Stomach smooth muscle (tissue), 2 donors: ENCODE measurements around the gene CAPN2.

Experiments used
- H3K27ac ChIP-seq: one replicate; pipeline ENCODE4 v1.7.0; 2013; ENCODE audit warnings: mild to moderate bottlenecking, low read length, inconsistent platforms
- H3K27me3 ChIP-seq, 2 donors: one replicate each; pipeline ENCODE4 v1.7.0; 2013; ENCODE audit warnings: low read length in 2 of 2; ENCODE audit not compliant: insufficient read depth in 2 of 2, control insufficient read depth in 1 of 2
- H3K36me3 ChIP-seq, 2 donors: one replicate each; pipeline ENCODE4 v1.7.0; 2013; ENCODE audit warnings: low read length in 2 of 2; ENCODE audit not compliant: control insufficient read depth in 2 of 2, insufficient read depth in 2 of 2
- H3K4me1 ChIP-seq: one replicate; pipeline ENCODE4 v1.7.0; 2013; ENCODE audit warnings: low read length; ENCODE audit not compliant: control insufficient read depth, insufficient read depth
- H3K4me3 ChIP-seq, 2 donors: one replicate each; pipeline ENCODE4 v1.7.0; 2013; ENCODE audit warnings: low read length in 2 of 2
- H3K9ac ChIP-seq, 2 donors: one replicate each; pipeline ENCODE4 v1.7.0; 2013; ENCODE audit warnings: low read length in 2 of 2, mild to moderate bottlenecking in 1 of 2
- H3K9me3 ChIP-seq, 2 donors: one replicate each; pipeline ENCODE4 v1.7.0; 2013; ENCODE audit warnings: low read length in 2 of 2; ENCODE audit not compliant: control insufficient read depth in 2 of 2
- donor health status: healthy.
- donor health status: Pancreatic carcinoma.

CAPN2 gene

GRCh38 chr1:223718850-223719249 is 6.5 kb downstream of the CAPN2 start:
- H3K27ac ChIP-seq: no peak overlapping the region
- no peak overlapping the region for H3K4me3 ChIP-seq
- H3K9me3 ChIP-seq: no peaks in the 10 kb centered on the region
- H3K27me3 ChIP-seq: no peaks in the 10 kb centered on the region
- H3K9ac ChIP-seq: no peak overlapping the region
- H3K36me3 ChIP-seq: peaks cover 19 to 31% of the 10 kb centered on the region in 2 donors
- peaks cover 41% of the 10 kb centered on the region for H3K4me1 ChIP-seq

GRCh38 chr1:223720971-223721591 is 8.7 kb downstream of the CAPN2 start:
- H3K4me1 ChIP-seq: peaks cover 27% of the 10 kb centered on the region

GRCh38 chr1:223721658-223722607 is 9.6 kb downstream of the CAPN2 start:
- Histone ChIP-seq H3K27me3 (no peaks in the 10 kb centered on the region), H3K9ac (no peak overlapping the region), H3K4me1 (peaks cover 30% of the 10 kb centered on the region), H3K36me3 (peaks cover 21 to 31% of the 10 kb centered on the region in 2 donors), H3K9me3 (no peaks in the 10 kb centered on the region), H3K4me3 (no peak overlapping the region), H3K27ac (peak overlapping the region; percentile 24)

More at GRCh38 chr1:223720971-223721591, 8.7 kb downstream of the CAPN2 start:
- no peak overlapping the region for H3K4me3 ChIP-seq
- H3K36me3 ChIP-seq: peaks cover 21 to 31% of the 10 kb centered on the region in 2 donors
- H3K27ac ChIP-seq: peak overlapping the region; percentile 24
- no peaks in the 10 kb centered on the region for H3K27me3 ChIP-seq
- no peaks in the 10 kb centered on the region for H3K9me3 ChIP-seq
- H3K9ac ChIP-seq: no peak overlapping the region

GRCh38 chr1:223723351-223723904 is 11.1 kb downstream of the CAPN2 start:
- H3K27me3 ChIP-seq: no peaks in the 10 kb centered on the region
- no peak overlapping the region for H3K9ac ChIP-seq
- H3K9me3 ChIP-seq: no peaks in the 10 kb centered on the region
- H3K27ac ChIP-seq: no peak overlapping the region
- H3K36me3 ChIP-seq: peaks cover 10 to 23% of the 10 kb centered on the region in 2 donors
- peaks cover 36% of the 10 kb centered on the region for H3K4me1 ChIP-seq
- no peak overlapping the region for H3K4me3 ChIP-seq

GRCh38 chr1:223724376-223724775 is 12.0 kb downstream of the CAPN2 start:
- no peaks in the 10 kb centered on the region for H3K9me3 ChIP-seq
- H3K4me3 ChIP-seq: no peak overlapping the region
- H3K4me1 ChIP-seq: peaks cover 36% of the 10 kb centered on the region
- peaks cover 10 to 19% of the 10 kb centered on the region in 2 donors for H3K36me3 ChIP-seq
- H3K9ac ChIP-seq: no peak overlapping the region
- no peaks in the 10 kb centered on the region for H3K27me3 ChIP-seq
- H3K27ac ChIP-seq: no peak overlapping the region

GRCh38 chr1:223725578-223725977 is 13.2 kb downstream of the CAPN2 start:
- Histone ChIP-seq H3K27ac (no peak overlapping the region), H3K36me3 (peaks cover 9 to 10% of the 10 kb centered on the region in 2 donors), H3K4me1 (peaks cover 36% of the 10 kb centered on the region), H3K4me3 (no peak overlapping the region), H3K9ac (no peak overlapping the region), H3K9me3 (no peaks in the 10 kb centered on the region), H3K27me3 (no peaks in the 10 kb centered on the region)

GRCh38 chr1:223726380-223727001 is 14.2 kb downstream of the CAPN2 start:
- H3K27ac ChIP-seq: peak overlapping the region; percentile 46
- H3K36me3 ChIP-seq: peaks cover under 1 to 5% of the 10 kb centered on the region in 2 donors
- H3K4me3 ChIP-seq: peak overlapping the region; percentile 10 to 22
- peak overlapping the region; percentile 31 to 55 for H3K9ac ChIP-seq
- no peaks in the 10 kb centered on the region for H3K27me3 ChIP-seq
- peaks cover 36% of the 10 kb centered on the region for H3K4me1 ChIP-seq
- H3K9me3 ChIP-seq: no peaks in the 10 kb centered on the region

GRCh38 chr1:223727541-223727940 is 15.2 kb downstream of the CAPN2 start:
- Histone ChIP-seq H3K36me3 (peaks cover 0 to 5% of the 10 kb centered on the region in 2 donors), H3K4me3 (no peak overlapping the region), H3K4me1 (peaks cover 39% of the 10 kb centered on the region)

GRCh38 chr1:223729906-223730305 is 17.6 kb downstream of the CAPN2 start:
- Histone ChIP-seq H3K36me3 (peaks cover 0 to 4% of the 10 kb centered on the region in 2 donors), H3K4me3 (no peak overlapping the region), H3K4me1 (peaks cover 54% of the 10 kb centered on the region), H3K9ac (no peak overlapping the region), H3K27me3 (no peaks in the 10 kb centered on the region), H3K27ac (no peak overlapping the region), H3K9me3 (no peaks in the 10 kb centered on the region)

More at GRCh38 chr1:223727541-223727940, 15.2 kb downstream of the CAPN2 start:
- H3K9ac ChIP-seq: no peak overlapping the region
- H3K27ac ChIP-seq: peak overlapping the region; percentile 46
- no peaks in the 10 kb centered on the region for H3K9me3 ChIP-seq
- no peaks in the 10 kb centered on the region for H3K27me3 ChIP-seq

- Histone ChIP-seq H3K9me3 (no peaks in the 10 kb centered on the region), H3K9ac (peak overlapping the region; percentile 6 to 36), H3K4me3 (no peak overlapping the region), H3K4me1 (peaks cover 51% of the 10 kb centered on the region), H3K27me3 (no peaks in the 10 kb centered on the region), H3K27ac (peak overlapping the region; percentile 53), H3K36me3 (peaks cover 0 to 4% of the 10 kb centered on the region in 2 donors)
Observed at GRCh38 chr1:223730479-223731132, 18.3 kb downstream of the CAPN2 start.
